Activated CD4-positive, alpha-beta memory T cell treated with anti-CD3 and anti-CD28 coated beads for 36 hours (primary cell): ENCODE measurements around the gene PTPN20. TPM values are rescaled to one million over a fixed set of nuclear protein-coding genes. Genes with fewer than 3 reads are reported as not detected.

Experiments used
- CTCF ChIA-PET: fragments of 350-600 bp; sonication (Branson Sonifier 250); formaldehyde crosslinking; loops from one replicate; lab custom pipeline; 2021; ENCODE audit warnings: antibody characterized with exemption, inconsistent platforms; lab: Charles Lee
- POLR2A ChIA-PET: fragments of 350-600 bp; sonication (Branson Sonifier 250); formaldehyde crosslinking; loops from one replicate; lab custom pipeline; 2021; ENCODE audit warnings: antibody characterized with exemption; lab: Charles Lee
- DNase-seq: peaks from one replicate; pipeline ENCODE4 v3.0.0-alpha.2; 2020
- H3K27ac Mint-ChIP-seq: one replicate; pipeline ENCODE4 v1.8.0; 2021; ENCODE audit warnings: mixed read lengths
- H3K27me3 Mint-ChIP-seq: one replicate; pipeline ENCODE4 v1.8.0; 2021; ENCODE audit warnings: mixed read lengths
- H3K36me3 Mint-ChIP-seq: one replicate; pipeline ENCODE4 v1.8.0; 2021; ENCODE audit warnings: mixed read lengths
- H3K4me1 Mint-ChIP-seq: one replicate; pipeline ENCODE4 v1.8.0; 2021; ENCODE audit warnings: low read depth, mixed read lengths
- H3K4me3 Mint-ChIP-seq: one replicate; pipeline ENCODE4 v1.8.0; 2021; ENCODE audit warnings: mild to moderate bottlenecking, mixed read lengths
- H3K9me3 Mint-ChIP-seq: one replicate; pipeline ENCODE4 v1.8.0; 2021; ENCODE audit warnings: mixed read lengths
- intact Hi-C: fragments of 100-400 bp; cut with micrococcal nuclease; formaldehyde crosslinking; loops from one replicate; pipeline ENCODE4 v1.15.1; 2023
- total RNA-seq, 2 experiments: library from RNA; stranded (reverse); gene quantifications; one replicate each; pipeline ENCODE4 v1.2.3, GENCODE V29; 2021

The PTPN20 gene
- total RNA-seq, 2 experiments from 2014 or later: 1.4 to 1.5 TPM

GRCh38 chr10:47040041-47040491, 128.8 kb downstream of the PTPN20 start:
- Mint-ChIP-seq H3K27me3 (no peaks in the 10 kb centered on the region), H3K9me3 (no peaks in the 10 kb centered on the region), H3K4me3 (no peak overlapping the region), H3K36me3 (no peaks in the 10 kb centered on the region), H3K4me1 (no peaks in the 10 kb centered on the region), H3K27ac (no peak overlapping the region)
- intact Hi-C loops: no loop called here
- DNase-seq: no peak
- CTCF ChIA-PET: interaction anchor here (0.7 to 6.4 kb wide), 3 partner anchors 8 to 272 kb away, joined by 3 to 26 read pairs (median 12); no protein-coding TSS in a partner anchor
- POLR2A ChIA-PET: no interaction called here

GRCh38 chr10:47040681-47041080, 129.5 kb downstream of the PTPN20 start:
- H3K36me3 Mint-ChIP-seq: no peaks in the 10 kb centered on the region
- intact Hi-C loops: no loop called here
- ChIA-PET POLR2A (no interaction called here), CTCF (interaction anchor here (2.2 kb wide), 1 partner anchor 271 kb away, joined by 12 read pairs; no protein-coding TSS in a partner anchor)
- no peak overlapping the region for H3K4me3 Mint-ChIP-seq
- H3K27me3 Mint-ChIP-seq: no peaks in the 10 kb centered on the region
- no peak for DNase-seq
- H3K4me1 Mint-ChIP-seq: no peaks in the 10 kb centered on the region
- no peaks in the 10 kb centered on the region for H3K9me3 Mint-ChIP-seq
- no peak overlapping the region for H3K27ac Mint-ChIP-seq

- no peaks in the 10 kb centered on the region for H3K9me3 Mint-ChIP-seq
- CTCF ChIA-PET: interaction anchor here (2.2 kb wide), 1 partner anchor 270 kb away, joined by 12 read pairs; no protein-coding TSS in a partner anchor
- intact Hi-C loops: no loop called here
- H3K4me3 Mint-ChIP-seq: no peak overlapping the region
- POLR2A ChIA-PET: no interaction called here
- H3K27me3 Mint-ChIP-seq: no peaks in the 10 kb centered on the region
- no peak for DNase-seq
- no peaks in the 10 kb centered on the region for H3K4me1 Mint-ChIP-seq
- H3K36me3 Mint-ChIP-seq: no peaks in the 10 kb centered on the region
- no peak overlapping the region for H3K27ac Mint-ChIP-seq
These were observed 130.4 kb downstream of the PTPN20 start for GRCh38 chr10:47041396-47042198.

- CTCF ChIA-PET: no interaction called here
- POLR2A ChIA-PET: no interaction called here
These were observed 130.9 kb downstream of the PTPN20 start for GRCh38 chr10:47042199-47042473.

GRCh38 chr10:47042780-47043750, 131.8 kb downstream of the PTPN20 start:
- POLR2A ChIA-PET: no interaction called here
- Mint-ChIP-seq H3K4me3 (no peak overlapping the region), H3K27me3 (no peaks in the 10 kb centered on the region), H3K36me3 (no peaks in the 10 kb centered on the region), H3K9me3 (no peaks in the 10 kb centered on the region), H3K27ac (no peak overlapping the region), H3K4me1 (peaks cover 11% of the 10 kb centered on the region)
- intact Hi-C loops: no loop called here
- no peak for DNase-seq
- CTCF ChIA-PET: no interaction called here

More at GRCh38 chr10:47042199-47042473, 130.9 kb downstream of the PTPN20 start:
- Mint-ChIP-seq H3K4me1 (peaks cover 2% of the 10 kb centered on the region), H3K36me3 (no peaks in the 10 kb centered on the region), H3K9me3 (no peaks in the 10 kb centered on the region), H3K27me3 (no peaks in the 10 kb centered on the region), H3K4me3 (no peak overlapping the region), H3K27ac (no peak overlapping the region)
- DNase-seq: no peak
- intact Hi-C loops: no loop called here

GRCh38 chr10:47043928-47044538, 132.8 kb downstream of the PTPN20 start:
- intact Hi-C loops: no loop called here
- Mint-ChIP-seq H3K9me3 (no peaks in the 10 kb centered on the region), H3K4me1 (peaks cover 20% of the 10 kb centered on the region), H3K27ac (no peak overlapping the region), H3K4me3 (no peak overlapping the region), H3K27me3 (no peaks in the 10 kb centered on the region), H3K36me3 (no peaks in the 10 kb centered on the region)
- CTCF ChIA-PET: interaction anchor here (0.7 to 8.8 kb wide), 2 partner anchors 20 to 268 kb away, joined by 3 to 369 read pairs; no protein-coding TSS in a partner anchor
- no peak for DNase-seq
- POLR2A ChIA-PET: no interaction called here

- Mint-ChIP-seq H3K4me1 (peaks cover 20% of the 10 kb centered on the region), H3K9me3 (no peaks in the 10 kb centered on the region), H3K4me3 (no peak overlapping the region), H3K27me3 (no peaks in the 10 kb centered on the region), H3K36me3 (no peaks in the 10 kb centered on the region), H3K27ac (no peak overlapping the region)
- ChIA-PET POLR2A (no interaction called here), CTCF (interaction anchor here (0.8 to 8.8 kb wide), 3 partner anchors 14 to 267 kb away, joined by 3 to 369 read pairs (median 6); no protein-coding TSS in a partner anchor)
- intact Hi-C loops: no loop called here
- no peak for DNase-seq
These were observed 133.5 kb downstream of the PTPN20 start for GRCh38 chr10:47044741-47045140.

GRCh38 chr10:47045331-47045861, 134.2 kb downstream of the PTPN20 start:
- Mint-ChIP-seq H3K36me3 (no peaks in the 10 kb centered on the region), H3K4me1 (peaks cover 20% of the 10 kb centered on the region), H3K27me3 (no peaks in the 10 kb centered on the region), H3K4me3 (no peak overlapping the region), H3K27ac (no peak overlapping the region), H3K9me3 (no peaks in the 10 kb centered on the region)
- ChIA-PET CTCF (interaction anchor here (0.8 to 8.8 kb wide), 4 partner anchors 15 to 266 kb away, joined by 3 to 369 read pairs (median 4); no protein-coding TSS in a partner anchor), POLR2A (no interaction called here)
- DNase-seq: no peak
- intact Hi-C loops: no loop called here

- Mint-ChIP-seq H3K9me3 (no peaks in the 10 kb centered on the region), H3K4me1 (peaks cover 20% of the 10 kb centered on the region), H3K36me3 (no peaks in the 10 kb centered on the region), H3K4me3 (no peak overlapping the region), H3K27me3 (no peaks in the 10 kb centered on the region), H3K27ac (no peak overlapping the region)
- intact Hi-C loops: loop anchor here (1.0 kb wide), 2 partner anchors 266 to 294 kb away; no protein-coding TSS in a partner anchor
- no peak for DNase-seq
- ChIA-PET CTCF (interaction anchor here (1.2 to 8.8 kb wide), 6 partner anchors 9 to 265 kb away, joined by 3 to 369 read pairs (median 9); no protein-coding TSS in a partner anchor), POLR2A (no interaction called here)
These were observed 135.3 kb downstream of the PTPN20 start for GRCh38 chr10:47046321-47047126.

- H3K4me3 Mint-ChIP-seq: no peak overlapping the region
- no peak for DNase-seq
- no peaks in the 10 kb centered on the region for H3K9me3 Mint-ChIP-seq
- H3K27me3 Mint-ChIP-seq: no peaks in the 10 kb centered on the region
- H3K27ac Mint-ChIP-seq: no peak overlapping the region
- peaks cover 20% of the 10 kb centered on the region for H3K4me1 Mint-ChIP-seq
- POLR2A ChIA-PET: interaction anchor here (1.2 kb wide), 1 partner anchor 264 kb away, joined by 7 read pairs; no protein-coding TSS in a partner anchor
- CTCF ChIA-PET: interaction anchor here (0.6 to 8.8 kb wide), 41 partner anchors 10 to 358 kb away, joined by 3 to 369 read pairs (median 4); partner anchors contain the start of gene GDF2
- no peaks in the 10 kb centered on the region for H3K36me3 Mint-ChIP-seq
- intact Hi-C loops: loop anchor here (1.0 kb wide), 2 partner anchors 265 to 293 kb away; no protein-coding TSS in a partner anchor
These were observed 135.9 kb downstream of the PTPN20 start for GRCh38 chr10:47047127-47047504.
